NCI-H2107 treated with DMSO at 0.1 percent for 48 hours (cell line): ENCODE data around the gene PRC1.

ENCODE experiments used
- DNase-seq: peaks from one replicate; lab custom pipeline; 2025; ENCODE audit not compliant: unreplicated experiment; lab: John Stamatoyannopoulos, UW

PRC1 gene

GRCh38 chr15:90989040-90989768, 5.1 kb downstream of the PRC1 start:
- no peak for DNase-seq

- DNase-seq: no peak
Observed at GRCh38 chr15:90988296-90988695, 6.0 kb downstream of the PRC1 start.

GRCh38 chr15:90987561-90988141, 6.7 kb downstream of the PRC1 start:
- DNase-seq: peak; percentile 40

- no peak for DNase-seq
Observed at GRCh38 chr15:90986790-90987507, 7.4 kb downstream of the PRC1 start.

GRCh38 chr15:90982135-90982534, 12.2 kb downstream of the PRC1 start:
- no peak for DNase-seq

- DNase-seq: no peak
Observed at GRCh38 chr15:90981681-90982080, 12.7 kb downstream of the PRC1 start.

- no peak for DNase-seq
Observed at GRCh38 chr15:90979582-90979981, 14.8 kb downstream of the PRC1 start.

- no peak for DNase-seq
Observed at GRCh38 chr15:90974216-90974615, 20.1 kb downstream of the PRC1 start.

GRCh38 chr15:90972133-90972532, 22.2 kb downstream of the PRC1 start:
- DNase-seq: no peak

GRCh38 chr15:90970274-90970673, 24.1 kb downstream of the PRC1 start:
- DNase-seq: no peak

GRCh38 chr15:90968434-90968833, 25.9 kb downstream of the PRC1 start:
- no peak for DNase-seq

GRCh38 chr15:90967206-90967605, 27.1 kb downstream of the PRC1 start:
- no peak for DNase-seq

GRCh38 chr15:90966262-90966661, 28.1 kb downstream of the PRC1 start:
- no peak for DNase-seq

- DNase-seq: no peak
Observed at GRCh38 chr15:90962021-90962420, 32.3 kb downstream of the PRC1 start.

- no peak for DNase-seq
Observed at GRCh38 chr15:90960298-90961091, 33.8 kb downstream of the PRC1 start.

- no peak for DNase-seq
Observed at GRCh38 chr15:90959894-90960293, 34.4 kb downstream of the PRC1 start.

GRCh38 chr15:90959028-90959595, 35.2 kb downstream of the PRC1 start:
- DNase-seq: no peak

- DNase-seq: no peak
Observed at GRCh38 chr15:90957791-90958190, 36.5 kb downstream of the PRC1 start.

GRCh38 chr15:90957031-90957790, 37.1 kb downstream of the PRC1 start:
- no peak for DNase-seq

- peak; percentile 7 for DNase-seq
Observed at GRCh38 chr15:90956274-90957030, 37.9 kb downstream of the PRC1 start.
